Fibroblast of skin of left biceps (primary cell): ENCODE measurements around the gene GSG1L.
"Not testable (repeated sequence)": the region's sequence is repeated elsewhere in the genome, so short reads cannot be mapped to it uniquely, and the experiment has no call there.

Experiments used
- DNase-seq, 2 experiments: peaks; one replicate each; pipeline ENCODE4 v3.0.0-alpha.2; 2013; ENCODE audit warnings: low read depth in 2 of 2

Gene GSG1L

DNA sequence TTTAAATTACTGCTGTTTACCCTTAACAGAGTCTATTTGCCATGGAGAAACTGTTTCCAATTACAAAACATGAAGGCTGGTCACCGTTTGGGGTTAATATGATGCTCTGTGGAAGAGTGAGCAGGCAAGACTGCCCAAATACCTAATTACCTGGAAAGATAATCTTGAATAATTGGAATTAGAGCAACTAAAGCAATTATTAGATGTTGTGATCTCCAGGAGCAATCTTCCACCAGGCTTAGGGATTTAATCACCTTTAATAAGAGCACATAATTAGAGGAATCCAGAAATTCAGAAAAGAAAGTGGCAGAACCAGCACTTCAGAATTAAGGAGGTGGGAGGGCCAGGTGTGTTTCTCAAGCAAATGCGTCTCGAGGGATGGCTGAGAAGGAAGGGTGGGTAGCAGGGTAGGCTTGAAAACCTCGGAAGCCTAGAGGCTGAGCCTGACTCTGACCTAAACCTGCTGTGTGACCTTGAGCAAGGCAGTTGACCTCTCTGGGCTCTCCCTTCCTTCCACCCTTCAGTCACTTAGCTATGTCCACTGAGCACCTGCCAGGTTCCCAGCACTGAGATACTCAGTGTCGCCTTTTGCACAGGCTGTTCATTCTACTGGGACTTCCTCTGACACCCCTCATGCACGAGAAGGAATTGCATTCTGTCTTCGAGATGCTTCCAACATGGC lies 113.2 kb downstream of the GSG1L start:
- DNase-seq, result no peak

DNA sequence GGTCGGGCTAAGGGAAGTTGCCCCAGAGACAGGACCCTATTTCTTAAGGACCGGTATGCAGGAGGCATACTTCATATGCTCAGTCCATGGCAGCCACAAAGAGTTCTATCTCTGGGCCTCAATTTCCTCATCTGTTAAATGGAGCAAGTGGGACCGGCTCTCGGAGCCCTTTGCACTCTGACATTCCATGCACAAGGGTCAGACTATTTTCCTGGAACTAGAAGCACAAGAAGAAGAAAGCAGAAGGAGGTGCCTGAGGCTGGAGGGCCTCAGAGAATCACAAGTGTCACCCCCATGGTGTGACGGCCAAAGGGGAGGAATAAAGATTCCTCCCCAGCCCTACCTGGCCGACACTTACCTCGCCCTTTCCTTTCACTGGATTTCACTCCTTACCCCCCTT lies 115.8 kb downstream of the GSG1L start:
- no peak for DNase-seq

DNA sequence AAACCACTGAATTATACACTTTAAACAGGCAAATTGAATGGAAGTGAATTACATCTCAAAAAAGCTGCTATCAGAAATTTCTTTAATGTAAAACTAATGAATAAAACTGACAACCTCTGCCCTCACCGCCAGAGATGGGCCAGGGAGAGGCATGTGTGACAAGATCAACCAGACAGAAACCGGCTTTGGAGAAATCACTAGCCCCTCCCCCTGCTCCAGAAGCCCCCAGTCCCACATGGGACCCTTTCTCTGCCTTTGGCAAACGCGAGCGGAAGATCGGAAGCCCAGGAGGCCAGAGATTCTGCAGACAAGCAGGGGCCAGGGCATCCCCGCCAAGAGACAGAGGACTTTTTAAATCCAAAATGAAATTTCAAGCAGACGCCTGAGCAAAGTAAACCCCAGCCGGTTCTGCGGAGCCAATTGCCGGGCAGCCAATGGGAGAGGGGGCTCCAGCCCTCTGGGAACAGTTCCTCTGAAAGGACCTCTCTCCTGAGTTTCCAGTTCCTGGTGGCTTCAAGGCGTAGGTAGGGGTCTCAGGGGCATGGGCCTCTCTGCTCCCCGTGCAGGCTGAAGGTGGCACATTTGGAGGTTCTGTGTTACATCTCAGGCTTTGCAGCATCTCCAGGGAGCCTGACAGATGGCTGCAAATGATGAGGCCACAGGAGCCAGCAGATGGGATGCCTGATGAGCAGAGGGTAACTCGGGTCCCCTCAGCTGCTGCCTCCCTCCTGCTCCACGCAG lies 118.1 kb downstream of the GSG1L start:
- no peak for DNase-seq

DNA sequence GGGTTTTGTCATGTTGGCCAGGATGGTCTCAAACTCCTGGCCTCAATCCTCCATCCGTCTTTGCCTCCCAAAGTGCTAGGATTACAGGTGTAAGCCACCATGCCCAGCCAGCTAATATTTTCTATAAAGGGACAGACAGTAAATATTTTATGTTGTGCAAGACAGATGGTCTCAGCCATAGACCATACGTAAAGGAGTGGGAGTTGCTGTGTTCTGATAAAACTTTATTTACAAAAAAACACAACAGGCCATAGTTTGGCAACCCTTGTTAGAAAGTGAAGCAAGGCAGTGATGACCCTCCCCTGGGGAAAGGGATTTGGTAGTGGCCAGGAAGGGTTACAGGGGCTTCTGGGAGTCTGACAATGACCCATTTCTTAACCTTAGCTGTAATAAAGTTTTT lies 119.7 kb downstream of the GSG1L start:
- DNase-seq, result no peak

DNA sequence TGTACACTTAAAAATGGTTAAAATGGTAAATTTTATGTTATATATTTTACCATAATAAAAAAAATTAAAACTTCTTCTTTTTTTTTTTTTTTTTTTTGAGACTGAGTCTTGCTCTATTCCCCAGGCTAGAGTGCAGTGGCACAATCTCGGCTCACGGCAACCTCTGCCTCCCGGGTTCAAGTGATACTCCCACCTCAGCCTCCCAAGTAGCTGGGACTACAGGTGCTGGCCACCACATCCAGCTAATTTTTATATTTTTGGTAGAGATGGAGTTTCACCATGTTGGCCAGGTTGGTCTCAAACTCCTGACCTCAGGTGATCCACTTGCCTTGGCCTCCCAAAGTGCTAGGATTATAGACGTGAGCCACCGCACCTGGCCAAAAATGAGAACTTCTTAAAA lies 121.4 kb downstream of the GSG1L start:
- DNase-seq, result not testable (repeated sequence)

DNA sequence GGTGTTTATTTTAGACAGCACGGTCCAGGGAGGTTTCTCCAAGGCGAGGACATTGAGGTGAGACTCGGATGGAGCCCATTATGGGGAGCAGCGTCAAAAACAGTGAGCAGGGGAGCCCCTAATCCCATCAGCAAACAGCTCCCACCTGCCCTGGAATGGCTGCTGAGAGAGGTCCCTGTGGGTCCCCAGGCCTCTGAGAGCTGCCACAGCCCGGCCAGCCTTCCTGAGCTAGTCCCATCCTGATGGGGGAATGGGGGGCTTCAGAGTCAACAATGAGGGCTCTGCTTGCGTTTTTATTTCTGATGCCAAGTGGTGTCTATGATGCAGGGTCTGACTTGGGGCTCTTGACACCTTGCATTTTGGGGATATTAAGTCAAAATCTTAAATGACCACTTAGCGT lies 128.4 kb downstream of the GSG1L start:
- no peak for DNase-seq

DNA sequence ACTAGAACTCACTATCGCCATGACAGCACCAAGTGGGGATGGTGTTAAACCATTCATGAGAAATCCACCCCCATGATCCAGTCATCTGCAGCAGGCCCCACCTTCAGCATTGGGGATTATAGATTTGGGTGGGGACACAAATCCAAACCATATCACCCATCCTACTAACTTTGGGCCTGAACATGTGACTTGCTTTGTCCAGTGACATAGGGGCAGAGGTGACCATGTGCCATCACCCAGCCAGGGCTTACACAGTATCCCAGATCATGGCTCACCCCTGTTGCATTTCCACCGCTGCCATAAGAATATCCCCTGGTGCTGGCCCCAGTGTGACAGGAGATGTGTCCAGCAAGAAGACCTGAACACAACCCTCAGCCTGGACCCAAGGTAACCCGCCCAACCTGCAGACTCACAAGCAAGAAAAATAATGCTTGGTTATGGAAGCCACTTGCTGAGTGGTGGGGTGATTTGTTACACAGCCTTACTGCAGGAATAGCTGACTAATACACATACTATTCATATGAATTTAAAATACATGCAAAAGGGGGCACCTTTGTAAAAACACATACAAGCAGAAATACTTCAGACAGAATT lies 130.9 kb downstream of the GSG1L start:
- no peak for DNase-seq

DNA sequence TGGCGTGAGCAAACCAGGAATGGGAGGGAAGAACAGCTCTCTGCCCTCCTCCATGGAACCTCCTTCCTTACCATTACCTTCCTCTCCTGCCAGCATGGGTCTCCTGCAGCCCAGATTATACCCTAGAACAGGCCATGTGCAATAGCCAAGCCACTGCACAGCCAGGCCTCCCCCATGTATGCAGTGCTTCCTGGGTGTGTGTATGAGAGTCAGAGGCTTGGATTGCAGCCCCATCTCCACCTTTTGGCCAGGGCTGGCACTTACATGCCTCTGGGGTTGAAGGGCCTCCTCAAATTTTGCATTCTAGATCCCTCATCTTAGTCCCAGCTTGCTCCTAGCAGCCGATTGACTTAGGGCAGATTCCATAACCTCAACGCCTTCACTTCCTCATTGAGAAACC lies 133.7 kb downstream of the GSG1L start:
- DNase-seq, result no peak

DNA sequence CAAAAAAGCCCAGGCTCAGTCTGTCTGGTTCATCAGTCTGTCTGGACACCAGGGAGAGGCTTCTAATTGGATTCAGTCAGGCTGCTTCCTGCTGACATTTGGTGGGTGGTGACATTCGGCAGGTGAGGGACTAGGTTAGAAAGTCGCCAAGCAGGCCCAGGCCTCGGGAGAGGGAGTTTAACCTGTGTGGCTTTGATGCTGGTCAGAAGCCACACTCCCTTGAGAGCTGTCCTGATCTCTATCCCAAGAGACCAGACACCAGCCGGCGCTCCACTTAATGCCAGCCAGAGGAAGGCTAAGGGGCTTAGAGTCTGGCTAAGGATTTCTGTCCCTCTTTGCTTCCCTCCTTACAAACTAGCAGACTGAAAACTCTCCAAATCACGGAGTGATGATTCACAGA lies 135.0 kb downstream of the GSG1L start:
- no peak for DNase-seq

DNA sequence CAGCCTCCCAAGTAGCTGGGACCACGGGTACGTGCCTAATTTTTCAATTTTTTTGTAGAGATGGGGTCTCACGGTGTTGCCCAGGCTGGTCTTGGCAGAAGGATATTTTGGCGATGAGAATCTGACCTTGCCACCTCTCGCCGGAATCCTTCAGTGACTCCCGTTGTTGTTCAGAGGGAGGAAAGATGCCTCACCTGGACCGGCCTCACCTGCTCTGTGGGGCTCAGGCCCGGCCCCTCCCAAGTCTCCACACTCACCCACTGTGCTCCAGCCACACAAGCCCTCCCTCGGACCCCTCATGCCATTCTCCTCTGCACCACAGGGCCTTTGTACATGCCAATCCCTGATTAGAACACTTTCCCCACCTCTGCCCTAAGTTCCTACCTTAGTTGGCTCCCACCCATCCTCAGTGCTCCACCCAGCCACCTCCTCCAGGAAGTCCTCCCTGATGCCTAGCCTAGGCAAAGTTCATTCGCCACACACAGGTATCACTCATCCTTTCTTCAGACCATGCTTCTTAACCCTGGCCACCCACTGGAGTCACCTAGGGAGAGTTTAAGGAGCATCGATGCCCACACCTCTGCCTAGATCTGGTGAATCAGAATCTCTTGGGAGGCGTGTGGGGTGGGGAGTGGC lies 136.1 kb downstream of the GSG1L start:
- DNase-seq, result no peak

DNA sequence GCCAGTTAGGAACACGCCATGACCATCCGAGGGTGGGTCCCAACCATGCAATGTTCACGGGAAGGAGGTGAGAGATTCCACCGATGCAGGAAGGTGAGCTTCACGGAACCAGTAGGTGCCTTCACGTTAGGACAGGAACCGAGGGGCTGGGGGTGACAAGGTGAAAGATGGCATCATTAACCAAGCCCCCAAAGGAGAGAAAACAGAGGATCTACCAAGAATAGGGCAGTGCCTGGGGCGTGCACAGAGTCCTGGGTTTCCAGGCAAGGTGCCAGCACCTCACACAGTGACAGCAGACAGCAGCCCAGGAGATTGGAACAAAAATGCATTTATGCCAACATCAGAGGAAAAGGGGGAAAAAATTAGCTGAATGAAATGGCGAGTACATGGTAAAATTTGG lies 137.9 kb downstream of the GSG1L start:
- DNase-seq, result no peak

DNA sequence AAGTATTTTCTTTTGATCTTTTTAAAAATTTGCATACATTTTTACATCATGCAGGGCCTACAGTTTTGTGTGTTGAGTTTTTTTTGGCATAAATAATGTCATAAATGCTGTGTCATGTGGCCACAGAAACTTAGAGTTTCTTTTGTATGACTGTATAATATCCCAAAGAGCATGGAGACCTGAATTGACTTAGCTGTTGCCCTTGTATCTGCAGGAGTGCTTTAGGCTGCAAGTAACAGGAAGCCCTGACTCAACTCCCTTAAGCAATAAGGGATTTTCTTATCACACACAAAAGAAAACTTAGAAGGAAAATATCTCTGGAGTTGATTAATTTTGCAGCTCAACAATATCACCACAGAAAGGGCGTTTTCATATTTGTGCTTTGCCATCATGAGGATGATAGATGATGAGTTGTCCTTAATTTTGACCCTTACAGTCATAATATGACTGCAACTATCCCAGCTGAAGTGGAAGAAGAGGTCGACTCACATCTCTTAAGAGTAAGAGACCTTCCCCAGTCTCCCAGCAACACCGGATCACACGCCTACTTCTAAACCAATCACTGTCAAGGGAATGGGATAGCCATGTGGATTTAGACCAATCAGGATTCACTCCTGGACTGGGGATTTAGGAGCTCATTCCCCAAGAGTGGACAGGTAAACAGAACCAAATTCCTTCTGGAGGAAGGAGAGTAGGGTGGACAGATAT lies 138.9 kb downstream of the GSG1L start:
- no peak for DNase-seq

DNA sequence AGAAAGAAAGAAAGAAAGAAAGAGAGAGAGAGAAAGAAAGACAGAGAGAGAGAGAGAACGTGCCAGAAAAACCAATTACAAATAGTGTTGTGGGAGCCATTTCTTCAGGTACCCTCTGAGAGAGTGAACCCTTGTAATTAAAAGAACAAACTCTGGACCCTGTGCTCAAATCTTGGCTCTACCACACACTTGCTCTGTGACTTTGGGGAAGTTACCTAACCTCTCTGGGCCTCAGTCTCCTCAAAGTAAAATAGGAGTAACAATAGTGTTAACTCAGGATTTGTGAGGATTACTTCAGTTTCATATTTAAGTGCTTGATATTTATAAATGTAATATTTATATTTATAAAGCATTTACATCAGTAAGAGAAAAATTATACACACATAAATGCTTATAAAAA lies 139.8 kb downstream of the GSG1L start:
- no peak for DNase-seq

DNA sequence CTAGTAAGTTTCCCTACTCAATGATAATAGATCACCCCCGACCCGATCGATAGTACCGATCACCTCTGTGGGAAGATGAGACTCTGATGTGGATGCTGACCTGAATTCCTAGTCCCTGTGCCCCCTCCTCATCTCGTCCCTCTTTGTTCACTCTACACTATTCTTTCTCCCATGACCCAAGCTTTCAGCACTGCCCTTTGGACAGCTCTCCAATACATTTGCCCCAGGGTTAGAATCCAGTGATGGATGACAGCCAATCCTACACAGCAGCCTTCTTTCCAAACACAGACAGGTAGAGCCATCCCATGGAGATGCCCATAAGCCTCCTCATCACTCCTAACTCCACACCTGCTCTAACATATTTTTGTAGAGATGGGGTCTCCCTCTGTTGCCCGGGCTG lies 141.1 kb downstream of the GSG1L start:
- no peak for DNase-seq

DNA sequence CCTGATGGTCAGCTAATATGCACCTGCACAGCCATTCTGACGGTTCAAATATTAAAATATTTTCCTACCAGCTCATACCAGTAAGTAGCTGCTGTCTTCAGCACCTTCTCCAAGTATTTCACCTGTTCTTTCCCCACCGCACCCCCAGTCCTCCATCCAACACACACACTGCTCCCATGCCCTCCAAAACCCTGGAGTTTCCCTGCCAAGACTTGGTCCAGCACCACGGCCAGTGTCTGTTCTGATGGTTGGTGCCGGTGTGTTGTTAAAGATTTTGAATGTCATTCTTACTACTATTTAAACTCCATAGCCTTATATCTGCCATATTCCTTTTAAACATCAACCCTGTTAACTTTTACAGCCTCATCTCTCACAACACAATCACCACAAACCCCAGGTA lies 142.4 kb downstream of the GSG1L start:
- DNase-seq, result no peak

DNA sequence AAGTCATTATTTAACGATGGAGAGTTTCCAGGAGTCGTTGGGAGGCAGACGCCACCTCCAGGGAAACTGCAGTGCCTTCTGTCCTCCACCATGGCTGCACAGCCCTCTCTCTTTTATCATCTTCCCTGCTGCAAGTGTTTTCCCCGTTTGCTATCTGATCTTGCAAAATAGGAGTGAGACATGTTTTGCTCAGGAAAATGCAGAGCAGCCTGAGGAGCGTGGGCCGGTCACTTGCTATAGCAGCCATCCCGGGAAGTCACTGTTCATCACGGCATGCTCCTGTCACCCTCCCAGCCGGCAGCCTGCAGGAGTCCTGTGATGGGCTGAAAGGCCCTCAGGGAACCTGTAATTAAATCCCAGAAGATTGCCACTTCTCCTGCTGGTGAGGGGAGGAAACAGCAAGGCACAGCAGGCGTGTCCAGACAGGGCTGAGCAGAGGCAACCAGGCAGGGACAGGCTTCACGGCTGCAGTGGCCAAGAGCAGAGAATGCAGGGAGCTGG lies 143.1 kb downstream of the GSG1L start:
- no peak for DNase-seq

DNA sequence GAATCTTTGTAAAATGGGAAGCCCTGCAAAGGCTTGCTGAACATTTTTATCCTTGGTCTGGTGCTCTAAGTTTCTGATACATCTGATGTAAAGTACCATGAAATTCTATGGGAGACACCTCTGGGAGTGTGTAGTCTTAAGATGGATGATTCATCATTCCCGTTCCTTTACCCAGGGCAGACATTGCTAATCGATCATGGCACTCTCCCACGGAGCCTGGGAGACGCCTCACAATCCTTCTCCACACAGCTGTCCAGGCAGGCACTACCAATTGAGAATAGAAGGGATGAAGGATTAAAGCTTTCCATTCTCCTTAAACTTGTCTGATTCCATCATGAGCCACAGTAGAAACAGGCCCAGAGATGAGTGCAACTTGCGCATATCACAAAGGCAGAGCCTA lies 144.8 kb downstream of the GSG1L start:
- no peak for DNase-seq

DNA sequence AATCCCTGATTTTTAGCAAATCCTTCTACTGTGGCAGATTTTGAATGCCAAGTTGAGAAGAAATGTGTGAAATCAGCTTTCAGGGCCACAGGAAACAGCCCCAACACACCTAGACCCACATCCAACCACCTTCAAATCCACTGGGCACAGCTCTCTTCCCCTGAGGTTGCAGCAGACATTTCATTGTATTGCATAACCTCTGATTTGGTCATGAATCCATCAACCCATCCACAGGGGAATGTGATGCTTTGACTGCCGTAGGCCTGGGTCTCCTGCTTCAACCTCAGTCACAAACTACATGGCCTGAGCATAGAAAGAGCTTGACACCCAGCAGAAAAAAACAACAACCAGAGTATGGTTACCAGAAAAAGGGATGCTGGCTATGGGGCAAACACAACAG lies 145.6 kb downstream of the GSG1L start:
- DNase-seq, result no peak

DNA sequence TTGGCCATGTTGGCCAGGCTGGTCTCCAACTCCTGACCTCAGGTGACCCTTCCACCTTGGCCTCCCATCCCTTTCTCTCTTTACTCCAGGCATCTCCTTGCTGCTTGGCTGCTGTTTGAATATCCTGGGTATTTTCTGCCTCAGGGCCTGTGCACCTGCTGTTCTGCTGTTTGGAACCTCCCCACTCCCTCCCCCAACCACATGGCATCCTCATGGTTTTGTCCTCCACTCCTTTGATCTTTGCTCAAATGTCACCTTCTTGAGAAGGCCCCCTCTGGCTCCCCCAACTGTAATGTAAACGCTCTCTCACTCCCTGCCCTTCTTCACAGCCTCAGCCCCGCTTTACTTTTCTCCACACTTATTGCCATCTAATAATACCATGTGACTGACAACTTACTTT lies 152.0 kb downstream of the GSG1L start:
- DNase-seq, result no peak

DNA sequence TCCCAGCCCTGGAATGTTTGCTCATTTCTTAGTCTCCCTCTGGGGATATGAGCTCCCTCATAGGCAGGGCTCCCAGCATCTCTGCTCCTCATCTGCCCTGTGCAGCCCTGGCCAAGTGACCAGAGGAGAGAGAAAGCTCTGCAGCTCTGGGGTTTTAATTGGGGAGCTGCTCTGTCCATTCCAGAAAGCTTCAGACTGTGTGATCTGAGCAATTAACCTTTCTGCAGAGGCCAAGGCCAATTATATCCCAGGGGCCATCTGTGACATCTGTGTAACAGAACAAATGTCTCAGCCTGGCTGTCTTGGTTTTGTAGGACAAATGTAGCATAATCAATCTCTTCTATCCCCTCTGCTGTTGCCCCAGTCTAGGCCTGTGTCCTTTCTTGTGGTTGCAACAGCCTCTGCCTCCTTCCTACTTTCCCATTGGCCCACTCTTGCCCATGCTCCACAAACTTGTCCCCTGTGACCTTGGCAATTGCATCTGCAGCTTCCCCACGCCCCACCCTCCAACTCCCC lies 156.0 kb downstream of the GSG1L start:
- DNase-seq, result no peak

DNA sequence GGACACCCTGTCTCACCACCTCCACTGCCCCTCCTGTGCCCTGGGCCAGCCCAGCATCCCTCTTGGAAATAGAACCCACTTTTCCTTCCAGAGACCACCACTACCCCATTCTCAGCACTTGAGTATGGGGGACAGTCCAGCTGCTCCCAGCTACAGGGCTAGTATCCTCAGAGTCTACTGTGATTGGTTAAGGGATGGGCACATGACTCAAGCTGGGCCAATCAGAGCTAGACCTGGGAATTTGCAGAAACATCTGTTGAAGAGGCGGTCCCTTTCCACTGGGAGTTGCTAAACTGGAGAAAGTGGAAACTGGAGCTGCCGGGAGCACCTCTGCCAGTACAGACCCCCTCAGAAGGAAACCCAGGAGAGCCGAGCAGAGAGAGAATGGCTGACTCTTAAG lies 156.6 kb downstream of the GSG1L start:
- DNase-seq, result no peak
